Measurements from ENCODE around the gene VSNL1.

- TF ChIP-seq CTCF (IDR thresholded peaks at IDR 0.05) = no peak
- no peak for TF ChIP-seq POLR2AphosphoS5 (IDR thresholded peaks at IDR 0.05; ENCODE audit: low read depth, low read length)
- no peak for TF ChIP-seq MXI1 (IDR thresholded peaks at IDR 0.05; ENCODE audit: low read depth, low read length)
- TF ChIP-seq EZH2phosphoT487 (IDR thresholded peaks at IDR 0.05; ENCODE audit: borderline replicate concordance, low read depth) = no peak
- no peak for TF ChIP-seq REST (IDR thresholded peaks at IDR 0.05; ENCODE audit: low read depth, low read length)
- TF ChIP-seq RAD21 (IDR thresholded peaks at IDR 0.05; ENCODE audit: low read length) = no peak
- no peak for TF ChIP-seq FOXJ3 (CRISPR knock-in tag; IDR thresholded peaks at IDR 0.05)
- TF ChIP-seq ZBTB33 (IDR thresholded peaks at IDR 0.05; ENCODE audit: borderline replicate concordance, low read depth) = no peak
- no peak for TF ChIP-seq RFX5 (IDR thresholded peaks at IDR 0.05; ENCODE audit: low read length)
- TF ChIP-seq GABPA (IDR thresholded peaks at IDR 0.05; ENCODE audit: low read depth) = no peak
- no peak for TF ChIP-seq CHD2 (IDR thresholded peaks at IDR 0.05; ENCODE audit: low read length, partially characterized antibody)
- no peak for TF ChIP-seq YY1 (IDR thresholded peaks at IDR 0.05; ENCODE audit: low read depth)
These were observed 143.5 kb downstream of the VSNL1 start for GRCh38 chr2:17683981-17684380.

Measured in SK-N-SH (cell line).